ENCODE data around the gene ERH.

The ERH gene

GRCh38 chr14:69354383-69355153, 43.5 kb downstream of the ERH start:
- in situ Hi-C loops (cut with HindIII; ENCODE audit: low sequenced_read_pairs): no loop called here
- no peak for DNase-seq (ENCODE audit: low read depth, low spot score)
- H3K4me3 ChIP-seq (ENCODE audit: low read depth, low read length): no peak overlapping the region
- no peak for TF ChIP-seq CTCF (IDR thresholded peaks at IDR 0.05; ENCODE audit: low read depth, low read length)

GRCh38 chr14:69353168-69353567, 44.9 kb downstream of the ERH start:
- DNase-seq (ENCODE audit: low read depth, low spot score): no peak
- in situ Hi-C loops (cut with HindIII; ENCODE audit: low sequenced_read_pairs): no loop called here
- TF ChIP-seq CTCF (IDR thresholded peaks at IDR 0.05; ENCODE audit: low read depth, low read length): no peak

GRCh38 chr14:69351911-69352310, 46.2 kb downstream of the ERH start:
- in situ Hi-C loops (cut with HindIII; ENCODE audit: low sequenced_read_pairs): no loop called here
- no peak overlapping the region for H3K4me3 ChIP-seq (ENCODE audit: low read depth, low read length)
- no peak for TF ChIP-seq CTCF (IDR thresholded peaks at IDR 0.05; ENCODE audit: low read depth, low read length)
- no peak for DNase-seq (ENCODE audit: low read depth, low spot score)

More at GRCh38 chr14:69353168-69353567, 44.9 kb downstream of the ERH start:
- H3K4me3 ChIP-seq (ENCODE audit: low read depth, low read length): no peak overlapping the region

GRCh38 chr14:69351385-69351784, 46.7 kb downstream of the ERH start:
- in situ Hi-C loops (cut with HindIII; ENCODE audit: low sequenced_read_pairs): no loop called here
- H3K4me3 ChIP-seq (ENCODE audit: low read depth, low read length): no peak overlapping the region
- no peak for TF ChIP-seq CTCF (IDR thresholded peaks at IDR 0.05; ENCODE audit: low read depth, low read length)
- DNase-seq (ENCODE audit: low read depth, low spot score): no peak

- H3K4me3 ChIP-seq (ENCODE audit: low read depth, low read length): no peak overlapping the region
- in situ Hi-C loops (cut with HindIII; ENCODE audit: low sequenced_read_pairs): no loop called here
- DNase-seq (ENCODE audit: low read depth, low spot score): no peak
- no peak for TF ChIP-seq CTCF (IDR thresholded peaks at IDR 0.05; ENCODE audit: low read depth, low read length)
These were observed 47.2 kb downstream of the ERH start for GRCh38 chr14:69350892-69351291.

GRCh38 chr14:69349091-69349777, 48.9 kb downstream of the ERH start:
- no peak for TF ChIP-seq CTCF (IDR thresholded peaks at IDR 0.05; ENCODE audit: low read depth, low read length)
- no peak overlapping the region for H3K4me3 ChIP-seq (ENCODE audit: low read depth, low read length)
- no peak for DNase-seq (ENCODE audit: low read depth, low spot score)
- in situ Hi-C loops (cut with HindIII; ENCODE audit: low sequenced_read_pairs): no loop called here

Data from astrocyte of the spinal cord (primary cell).